ENCODE results near the gene ETDB. TPM values are rescaled to one million over a fixed set of nuclear protein-coding genes. Genes with fewer than 3 reads are reported as not detected.

The ETDB gene
- polyA plus RNA-seq, 2 of the 4 experiments (the other 2 are of a cell fraction) = not detected

DNA sequence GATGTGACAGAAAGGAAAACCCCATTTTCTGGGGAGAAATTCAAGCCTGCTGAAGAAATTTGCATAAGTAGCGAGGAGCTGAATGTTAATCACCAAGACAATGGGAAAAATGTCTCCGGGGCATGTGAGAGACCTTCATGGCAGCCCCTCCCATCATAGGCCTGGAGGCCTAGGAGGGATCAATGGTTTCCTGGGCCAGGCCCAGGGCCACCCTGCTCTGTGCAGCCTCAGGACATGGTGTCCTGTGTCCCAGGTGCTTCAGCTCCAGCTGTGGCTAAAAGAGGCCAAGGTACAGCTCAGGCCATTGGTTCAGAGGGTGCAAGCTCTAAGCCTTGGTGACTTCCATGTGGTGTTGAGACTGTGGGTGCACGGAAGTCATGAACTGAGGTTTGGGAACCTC lies 31.2 kb downstream of the ETDB start:
- H3K4me1 ChIP-seq = no peaks in the 10 kb centered on the region
- CTCF ChIA-PET = no interaction called here
- TF ChIP-seq RCOR1 (IDR thresholded peaks at IDR 0.05; ENCODE audit: low read depth, low read length) (no peak), RARB (CRISPR knock-in tag; IDR thresholded peaks at IDR 0.05) (no peak), ZC3H11A (IDR thresholded peaks at IDR 0.05) (no peak), CHD4 (IDR thresholded peaks at IDR 0.05; ENCODE audit: borderline replicate concordance) (no peak), FOSB (CRISPR knock-in tag; IDR thresholded peaks at IDR 0.05) (no peak), POLR2A (IDR thresholded peaks at IDR 0.05; ENCODE audit: low read length) (no peak), GATA3 (IDR thresholded peaks at IDR 0.05; ENCODE audit: borderline replicate concordance) (no peak), FOXS1 (CRISPR knock-in tag; IDR thresholded peaks at IDR 0.05) (no peak), CEBPB (IDR thresholded peaks at IDR 0.05) (no peak), MYC (IDR thresholded peaks at IDR 0.05; ENCODE audit: borderline replicate concordance, low read length) (no peak), ESRRA (IDR thresholded peaks at IDR 0.05; ENCODE audit: borderline replicate concordance, low read length) (no peak)
- TF ChIP-seq, protein P1, sequence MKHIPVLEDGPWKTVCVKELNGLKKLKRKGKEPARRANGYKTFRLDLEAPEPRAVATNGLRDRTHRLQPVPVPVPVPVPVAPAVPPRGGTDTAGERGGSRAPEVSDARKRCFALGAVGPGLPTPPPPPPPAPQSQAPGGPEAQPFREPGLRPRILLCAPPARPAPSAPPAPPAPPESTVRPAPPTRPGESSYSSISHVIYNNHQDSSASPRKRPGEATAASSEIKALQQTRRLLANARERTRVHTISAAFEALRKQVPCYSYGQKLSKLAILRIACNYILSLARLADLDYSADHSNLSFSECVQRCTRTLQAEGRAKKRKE (CRISPR knock-in tag; IDR thresholded peaks at IDR 0.05; ENCODE audit: low read depth) = no peak
- TF ChIP-seq, protein P2, sequence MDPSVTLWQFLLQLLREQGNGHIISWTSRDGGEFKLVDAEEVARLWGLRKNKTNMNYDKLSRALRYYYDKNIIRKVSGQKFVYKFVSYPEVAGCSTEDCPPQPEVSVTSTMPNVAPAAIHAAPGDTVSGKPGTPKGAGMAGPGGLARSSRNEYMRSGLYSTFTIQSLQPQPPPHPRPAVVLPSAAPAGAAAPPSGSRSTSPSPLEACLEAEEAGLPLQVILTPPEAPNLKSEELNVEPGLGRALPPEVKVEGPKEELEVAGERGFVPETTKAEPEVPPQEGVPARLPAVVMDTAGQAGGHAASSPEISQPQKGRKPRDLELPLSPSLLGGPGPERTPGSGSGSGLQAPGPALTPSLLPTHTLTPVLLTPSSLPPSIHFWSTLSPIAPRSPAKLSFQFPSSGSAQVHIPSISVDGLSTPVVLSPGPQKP (IDR thresholded peaks at IDR 0.05; ENCODE audit: low read depth, low read length) = no peak
- TF ChIP-seq, protein P3, sequence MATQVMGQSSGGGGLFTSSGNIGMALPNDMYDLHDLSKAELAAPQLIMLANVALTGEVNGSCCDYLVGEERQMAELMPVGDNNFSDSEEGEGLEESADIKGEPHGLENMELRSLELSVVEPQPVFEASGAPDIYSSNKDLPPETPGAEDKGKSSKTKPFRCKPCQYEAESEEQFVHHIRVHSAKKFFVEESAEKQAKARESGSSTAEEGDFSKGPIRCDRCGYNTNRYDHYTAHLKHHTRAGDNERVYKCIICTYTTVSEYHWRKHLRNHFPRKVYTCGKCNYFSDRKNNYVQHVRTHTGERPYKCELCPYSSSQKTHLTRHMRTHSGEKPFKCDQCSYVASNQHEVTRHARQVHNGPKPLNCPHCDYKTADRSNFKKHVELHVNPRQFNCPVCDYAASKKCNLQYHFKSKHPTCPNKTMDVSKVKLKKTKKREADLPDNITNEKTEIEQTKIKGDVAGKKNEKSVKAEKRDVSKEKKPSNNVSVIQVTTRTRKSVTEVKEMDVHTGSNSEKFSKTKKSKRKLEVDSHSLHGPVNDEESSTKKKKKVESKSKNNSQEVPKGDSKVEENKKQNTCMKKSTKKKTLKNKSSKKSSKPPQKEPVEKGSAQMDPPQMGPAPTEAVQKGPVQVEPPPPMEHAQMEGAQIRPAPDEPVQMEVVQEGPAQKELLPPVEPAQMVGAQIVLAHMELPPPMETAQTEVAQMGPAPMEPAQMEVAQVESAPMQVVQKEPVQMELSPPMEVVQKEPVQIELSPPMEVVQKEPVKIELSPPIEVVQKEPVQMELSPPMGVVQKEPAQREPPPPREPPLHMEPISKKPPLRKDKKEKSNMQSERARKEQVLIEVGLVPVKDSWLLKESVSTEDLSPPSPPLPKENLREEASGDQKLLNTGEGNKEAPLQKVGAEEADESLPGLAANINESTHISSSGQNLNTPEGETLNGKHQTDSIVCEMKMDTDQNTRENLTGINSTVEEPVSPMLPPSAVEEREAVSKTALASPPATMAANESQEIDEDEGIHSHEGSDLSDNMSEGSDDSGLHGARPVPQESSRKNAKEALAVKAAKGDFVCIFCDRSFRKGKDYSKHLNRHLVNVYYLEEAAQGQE (IDR thresholded peaks at IDR 0.05) = no peak
- TF ChIP-seq, protein P4, sequence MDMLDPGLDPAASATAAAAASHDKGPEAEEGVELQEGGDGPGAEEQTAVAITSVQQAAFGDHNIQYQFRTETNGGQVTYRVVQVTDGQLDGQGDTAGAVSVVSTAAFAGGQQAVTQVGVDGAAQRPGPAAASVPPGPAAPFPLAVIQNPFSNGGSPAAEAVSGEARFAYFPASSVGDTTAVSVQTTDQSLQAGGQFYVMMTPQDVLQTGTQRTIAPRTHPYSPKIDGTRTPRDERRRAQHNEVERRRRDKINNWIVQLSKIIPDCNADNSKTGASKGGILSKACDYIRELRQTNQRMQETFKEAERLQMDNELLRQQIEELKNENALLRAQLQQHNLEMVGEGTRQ (IDR thresholded peaks at IDR 0.05) = no peak
- TF ChIP-seq, protein P5, sequence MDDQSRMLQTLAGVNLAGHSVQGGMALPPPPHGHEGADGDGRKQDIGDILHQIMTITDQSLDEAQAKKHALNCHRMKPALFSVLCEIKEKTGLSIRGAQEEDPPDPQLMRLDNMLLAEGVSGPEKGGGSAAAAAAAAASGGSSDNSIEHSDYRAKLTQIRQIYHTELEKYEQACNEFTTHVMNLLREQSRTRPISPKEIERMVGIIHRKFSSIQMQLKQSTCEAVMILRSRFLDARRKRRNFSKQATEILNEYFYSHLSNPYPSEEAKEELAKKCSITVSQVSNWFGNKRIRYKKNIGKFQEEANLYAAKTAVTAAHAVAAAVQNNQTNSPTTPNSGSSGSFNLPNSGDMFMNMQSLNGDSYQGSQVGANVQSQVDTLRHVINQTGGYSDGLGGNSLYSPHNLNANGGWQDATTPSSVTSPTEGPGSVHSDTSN (IDR thresholded peaks at IDR 0.05) = no peak
- ATAC-seq (no peak), DNase-seq (ENCODE audit: low read depth in 1 of 2, low spot score in 1 of 2) (no peak), FAIRE-seq (no peak)
- H3K4me2 ChIP-seq = no peak overlapping the region
- no peak overlapping the region for H3K4me3 ChIP-seq
- 43% methylated on average over 3 of the region's 3 CpGs for WGBS (ENCODE audit: missing lambda C conversion rate)
- POLR2A ChIA-PET = no interaction called here
- no peak overlapping the region for H3K27ac ChIP-seq
- H3K9me3 ChIP-seq = no peaks in the 10 kb centered on the region

DNA sequence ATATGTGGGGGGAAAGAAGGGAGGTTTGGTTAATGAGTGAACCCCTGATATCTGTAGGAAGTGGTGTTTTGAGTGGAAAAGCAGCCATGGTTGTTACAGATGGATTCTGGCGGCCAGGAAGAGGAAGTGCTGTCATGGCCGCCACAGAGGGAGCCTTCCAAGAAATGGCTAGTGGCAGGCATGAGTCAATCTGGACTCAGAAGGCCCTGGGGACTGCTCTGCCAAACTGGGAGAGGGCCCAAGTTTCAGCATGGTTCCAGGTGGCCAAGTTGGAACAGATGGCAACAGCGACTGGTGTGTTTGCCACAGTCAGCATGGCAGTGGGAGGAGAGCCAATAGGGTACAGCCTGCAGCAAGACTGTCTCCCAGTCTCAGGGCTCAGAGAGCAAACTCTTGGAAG lies 32.5 kb downstream of the ETDB start:
- no peaks in the 10 kb centered on the region for H3K9me3 ChIP-seq
- ATAC-seq (no peak), DNase-seq (ENCODE audit: low read depth in 1 of 2, low spot score in 1 of 2) (no peak), FAIRE-seq (no peak)
- TF ChIP-seq POLR2AphosphoS2 (conservative IDR thresholded peaks at IDR 0.05; ENCODE audit: low read length) = no peak
- TF ChIP-seq, protein P6, sequence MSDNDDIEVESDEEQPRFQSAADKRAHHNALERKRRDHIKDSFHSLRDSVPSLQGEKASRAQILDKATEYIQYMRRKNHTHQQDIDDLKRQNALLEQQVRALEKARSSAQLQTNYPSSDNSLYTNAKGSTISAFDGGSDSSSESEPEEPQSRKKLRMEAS (IDR thresholded peaks at IDR 0.05) = no peak
- no peak for TF ChIP-seq ZSCAN20 (CRISPR knock-in tag; IDR thresholded peaks at IDR 0.05)
- TF ChIP-seq SREBF2 (IDR thresholded peaks at IDR 0.05) = no peak
- TF ChIP-seq, protein P7, sequence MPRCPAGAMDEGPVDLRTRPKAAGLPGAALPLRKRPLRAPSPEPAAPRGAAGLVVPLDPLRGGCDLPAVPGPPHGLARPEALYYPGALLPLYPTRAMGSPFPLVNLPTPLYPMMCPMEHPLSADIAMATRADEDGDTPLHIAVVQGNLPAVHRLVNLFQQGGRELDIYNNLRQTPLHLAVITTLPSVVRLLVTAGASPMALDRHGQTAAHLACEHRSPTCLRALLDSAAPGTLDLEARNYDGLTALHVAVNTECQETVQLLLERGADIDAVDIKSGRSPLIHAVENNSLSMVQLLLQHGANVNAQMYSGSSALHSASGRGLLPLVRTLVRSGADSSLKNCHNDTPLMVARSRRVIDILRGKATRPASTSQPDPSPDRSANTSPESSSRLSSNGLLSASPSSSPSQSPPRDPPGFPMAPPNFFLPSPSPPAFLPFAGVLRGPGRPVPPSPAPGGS (IDR thresholded peaks at IDR 0.05) = no peak
- TF ChIP-seq HOXA7 (CRISPR knock-in tag; IDR thresholded peaks at IDR 0.05) = no peak
- TF ChIP-seq KDM1A (IDR thresholded peaks at IDR 0.05; ENCODE audit: low read depth) = no peak
- POLR2A ChIA-PET = no interaction called here
- no peak overlapping the region for H3K27ac ChIP-seq
- no peak overlapping the region for H3K4me2 ChIP-seq
- 94% methylated on average over 3 of the region's 3 CpGs for WGBS (ENCODE audit: missing lambda C conversion rate)
- H3K4me3 ChIP-seq = no peak overlapping the region
- CTCF ChIA-PET = no interaction called here
- H3K4me1 ChIP-seq = no peaks in the 10 kb centered on the region
